ENCODE data around the gene METTL1. TPM values are rescaled to one million over a fixed set of nuclear protein-coding genes. Genes with fewer than 3 reads are reported as not detected.

METTL1 gene
- total RNA-seq, 6 donors from 2014 or later, result 1.3 to 30.2 (median 16.9) TPM

DNA sequence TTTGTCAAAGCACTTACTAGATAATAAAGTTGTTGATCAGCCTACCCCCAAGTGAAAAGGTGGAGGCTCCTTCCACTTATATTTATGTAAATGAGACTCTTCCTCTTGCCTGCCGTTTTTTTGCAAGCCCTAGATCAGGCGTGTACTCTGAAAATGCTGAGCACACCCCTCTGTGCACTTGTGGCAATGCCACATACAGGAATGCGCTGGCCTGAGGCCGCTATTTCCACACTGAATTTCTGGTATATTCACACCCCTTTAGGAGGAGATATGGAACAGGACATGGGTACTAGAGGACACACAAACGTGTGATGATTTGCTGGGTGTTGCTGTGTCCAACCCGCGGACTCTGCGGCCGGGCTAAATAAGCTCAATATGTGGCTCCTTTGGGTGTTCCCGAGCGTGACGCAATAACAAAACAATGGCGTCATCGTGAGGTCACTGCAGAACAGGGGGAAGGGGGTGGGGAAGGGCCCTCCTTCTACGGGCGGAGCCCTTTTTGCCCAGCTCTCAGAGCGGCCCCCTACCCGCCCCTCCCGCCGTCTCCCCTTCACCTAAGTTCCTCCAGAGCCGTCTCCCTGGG is 27.6 kb downstream of the METTL1 start:
- peaks cover 0 to 9% (median 4%) of the 10 kb centered on the region in 4 donors for H3K27me3 ChIP-seq
- peaks cover 9 to 32% (median 24%) of the 10 kb centered on the region in 4 donors for H3K36me3 ChIP-seq
- peak overlapping the region in 3 of 4 donors; percentile 62 to 83 (median 79) for H3K4me3 ChIP-seq
- peak overlapping the region; percentile 92 to 98 (median 95) for H3K27ac ChIP-seq
- H3K9me3 ChIP-seq, result no peaks in the 10 kb centered on the region
- DNase-seq (peak; percentile 72 to 75), ATAC-seq (ENCODE audit: low FRiP score in 2 of 2) (peak; percentile 83 to 84)
- WGBS, 2 donors, result 5 to 13% methylated on average over 21 of the region's 21 CpGs
- TF ChIP-seq, protein P1, sequence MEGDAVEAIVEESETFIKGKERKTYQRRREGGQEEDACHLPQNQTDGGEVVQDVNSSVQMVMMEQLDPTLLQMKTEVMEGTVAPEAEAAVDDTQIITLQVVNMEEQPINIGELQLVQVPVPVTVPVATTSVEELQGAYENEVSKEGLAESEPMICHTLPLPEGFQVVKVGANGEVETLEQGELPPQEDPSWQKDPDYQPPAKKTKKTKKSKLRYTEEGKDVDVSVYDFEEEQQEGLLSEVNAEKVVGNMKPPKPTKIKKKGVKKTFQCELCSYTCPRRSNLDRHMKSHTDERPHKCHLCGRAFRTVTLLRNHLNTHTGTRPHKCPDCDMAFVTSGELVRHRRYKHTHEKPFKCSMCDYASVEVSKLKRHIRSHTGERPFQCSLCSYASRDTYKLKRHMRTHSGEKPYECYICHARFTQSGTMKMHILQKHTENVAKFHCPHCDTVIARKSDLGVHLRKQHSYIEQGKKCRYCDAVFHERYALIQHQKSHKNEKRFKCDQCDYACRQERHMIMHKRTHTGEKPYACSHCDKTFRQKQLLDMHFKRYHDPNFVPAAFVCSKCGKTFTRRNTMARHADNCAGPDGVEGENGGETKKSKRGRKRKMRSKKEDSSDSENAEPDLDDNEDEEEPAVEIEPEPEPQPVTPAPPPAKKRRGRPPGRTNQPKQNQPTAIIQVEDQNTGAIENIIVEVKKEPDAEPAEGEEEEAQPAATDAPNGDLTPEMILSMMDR (IDR thresholded peaks at IDR 0.05), result no peak
- peak in 1 of 4 donors; percentile 21 for TF ChIP-seq EP300 (IDR thresholded peaks at IDR 0.05)
- TF ChIP-seq POLR2A (IDR thresholded peaks at IDR 0.05), result peak in 1 of 4 donors; percentile 15
- TF ChIP-seq POLR2AphosphoS5 (IDR thresholded peaks at IDR 0.05), result peak in 1 of 2 donors; percentile 58
- H3K4me1 ChIP-seq, result peaks cover 3 to 23% (median 15%) of the 10 kb centered on the region in 4 donors

DNA sequence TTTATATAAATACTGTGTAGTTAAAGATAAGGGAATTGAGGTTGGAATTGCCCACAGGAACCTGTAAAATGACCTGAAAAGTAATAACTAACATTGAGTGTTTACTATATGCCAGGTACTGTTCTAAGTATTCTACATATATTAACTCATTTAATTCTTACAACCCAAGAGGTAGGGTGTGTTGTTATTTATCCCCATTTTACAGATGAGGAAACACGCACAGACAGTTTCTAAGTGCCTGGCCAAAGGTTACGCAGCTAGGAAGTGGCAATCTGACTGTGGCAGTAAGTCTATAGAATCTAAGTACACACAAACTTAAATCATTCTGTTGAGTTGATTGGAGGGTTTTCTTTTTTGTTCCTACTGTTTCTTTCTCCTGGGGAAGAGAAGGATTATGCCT is 28.1 kb downstream of the METTL1 start:
- peaks cover 0 to 14% (median 5%) of the 10 kb centered on the region in 4 donors for H3K27me3 ChIP-seq
- peak overlapping the region in 1 of 4 donors; percentile 92 for H3K27ac ChIP-seq
- TF ChIP-seq EP300 (IDR thresholded peaks at IDR 0.05) (no peak), POLR2A (IDR thresholded peaks at IDR 0.05) (no peak), POLR2AphosphoS5 (IDR thresholded peaks at IDR 0.05) (no peak)
- TF ChIP-seq, protein P1 (IDR thresholded peaks at IDR 0.05), result no peak
- DNase-seq (no peak), ATAC-seq (ENCODE audit: low FRiP score in 2 of 2) (no peak)
- WGBS, 2 donors, result 83 to 84% methylated on average over 2 of the region's 2 CpGs
- peak overlapping the region in 1 of 4 donors; percentile 62 for H3K4me3 ChIP-seq
- peaks cover 4 to 28% (median 18%) of the 10 kb centered on the region in 4 donors for H3K4me1 ChIP-seq
- peaks cover 9 to 27% (median 19%) of the 10 kb centered on the region in 4 donors for H3K36me3 ChIP-seq
- no peaks in the 10 kb centered on the region for H3K9me3 ChIP-seq

DNA sequence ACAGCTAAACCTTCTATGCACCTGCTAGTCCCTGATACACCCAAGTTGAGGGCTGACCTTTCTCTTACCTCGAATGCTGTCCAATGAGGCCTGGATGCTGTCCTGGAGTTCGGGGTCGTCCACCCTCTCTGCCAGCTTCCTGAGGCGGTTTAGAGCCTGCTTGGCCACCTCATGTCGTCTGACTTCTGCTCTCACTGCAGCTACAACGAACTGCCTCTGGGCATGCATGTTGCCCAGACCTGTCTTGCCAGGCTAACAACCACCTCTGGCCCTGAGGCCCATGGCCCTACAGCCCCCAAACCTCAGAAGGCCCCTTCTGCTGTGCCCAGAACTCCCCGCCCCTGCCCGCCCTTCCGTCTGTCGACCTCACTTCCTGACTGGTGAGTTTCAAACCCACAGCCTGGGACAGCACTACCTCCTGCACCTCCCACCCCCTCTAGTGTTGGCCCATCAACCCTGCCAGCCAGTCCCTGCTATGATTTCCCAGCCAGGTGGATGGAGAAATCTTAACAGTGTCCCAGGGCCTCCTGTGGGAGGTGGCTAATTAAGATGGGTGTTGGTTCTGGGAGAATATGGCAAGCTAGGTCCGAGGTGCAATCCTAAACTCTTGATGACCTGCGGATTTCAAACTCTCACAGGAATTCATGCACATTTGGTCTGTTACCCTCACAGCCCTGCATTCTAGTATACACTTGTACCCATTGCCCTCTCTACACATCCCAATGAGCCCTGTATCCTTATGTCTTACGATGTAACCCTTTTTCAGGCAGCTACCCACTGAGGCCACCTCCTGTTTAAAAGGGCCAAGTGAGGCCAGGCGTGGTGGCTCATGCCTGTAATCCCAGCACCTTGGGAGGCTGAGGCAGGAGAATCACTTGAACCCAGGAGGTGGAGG is 29.8 kb downstream of the METTL1 start:
- ATAC-seq (ENCODE audit: low FRiP score in 2 of 2), result no peak
- Histone ChIP-seq H3K4me3 (peak overlapping the region in 3 of 4 donors; percentile 33 to 47 (median 46)), H3K9me3 (no peaks in the 10 kb centered on the region), H3K27me3 (peaks cover 1 to 31% (median 16%) of the 10 kb centered on the region in 4 donors), H3K4me1 (peaks cover 19 to 45% (median 35%) of the 10 kb centered on the region in 4 donors), H3K36me3 (peaks cover 0 to 10% (median 3%) of the 10 kb centered on the region in 4 donors), H3K27ac (peak overlapping the region in 3 of 4 donors; percentile 57 to 80 (median 71))
- DNase-seq, result peak; percentile 61 to 75
- WGBS, 2 donors, result 37 to 52% methylated on average over 9 to 14 of the region's 14 CpGs
- TF ChIP-seq, protein P1 (IDR thresholded peaks at IDR 0.05), result peak in 1 of 6 experiments; percentile 10
- TF ChIP-seq POLR2A (IDR thresholded peaks at IDR 0.05), result no peak
- no peak for TF ChIP-seq EP300 (IDR thresholded peaks at IDR 0.05)

DNA sequence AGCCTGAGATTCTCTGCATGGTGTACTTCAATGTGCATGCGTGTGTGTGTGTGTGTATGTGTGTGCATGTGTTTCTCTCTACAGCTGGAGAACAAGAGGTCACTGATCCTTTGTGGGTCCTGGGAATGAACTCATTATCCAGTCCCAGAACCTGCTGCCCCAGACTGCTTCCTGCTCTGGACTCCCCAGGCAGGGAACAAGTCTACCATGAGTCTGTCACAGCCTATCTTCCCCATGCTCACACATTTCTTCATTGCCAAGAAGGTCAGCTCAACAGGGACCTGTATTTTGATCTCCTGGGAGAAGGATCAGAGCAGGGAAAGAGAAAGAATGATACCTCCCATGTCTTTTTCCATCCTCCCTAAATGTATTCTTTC is 30.5 kb downstream of the METTL1 start:
- H3K4me3 ChIP-seq, result peak overlapping the region in 3 of 4 donors; percentile 33 to 47 (median 46)
- no peak for ATAC-seq (ENCODE audit: low FRiP score in 2 of 2)

More for the DNA sequence above, 30.5 kb downstream of the METTL1 start:
- WGBS, 2 donors, result 50% methylated on average over 1 of the region's 1 CpG
- peaks cover 1 to 34% (median 19%) of the 10 kb centered on the region in 4 donors for H3K27me3 ChIP-seq
- H3K36me3 ChIP-seq, result peaks cover 0 to 3% (median 0%) of the 10 kb centered on the region in 4 donors
- TF ChIP-seq, protein P1 (IDR thresholded peaks at IDR 0.05), result no peak
- TF ChIP-seq POLR2A (IDR thresholded peaks at IDR 0.05) (no peak), POLR2AphosphoS5 (IDR thresholded peaks at IDR 0.05) (no peak), EP300 (IDR thresholded peaks at IDR 0.05) (no peak)
- no peaks in the 10 kb centered on the region for H3K9me3 ChIP-seq
- peak overlapping the region in 3 of 4 donors; percentile 57 to 80 (median 71) for H3K27ac ChIP-seq
- peaks cover 22 to 52% (median 41%) of the 10 kb centered on the region in 4 donors for H3K4me1 ChIP-seq
- DNase-seq, result no peak
